AG09309 (cell line): Measurements from ENCODE around the gene BLM.

ENCODE experiments used
- DNase-seq: peaks from one replicate; pipeline ENCODE4 v3.0.0-alpha.2; 2010; ENCODE audit warnings: low read depth
- H3K4me3 ChIP-seq: 2 replicates; pipeline ENCODE4 v1.5.1; 2011; ENCODE audit warnings: mild to moderate bottlenecking, low read depth, low read length, moderate library complexity; ENCODE audit not compliant: control insufficient read depth
- TF ChIP-seq, protein P1 (sequence below): IDR thresholded peaks from 2 replicates; pipeline ENCODE4 v1.5.1; 2011; ENCODE audit warnings: mild to moderate bottlenecking, low read depth, low read length, inconsistent platforms; ENCODE audit not compliant: insufficient read depth, control insufficient read depth; ENCODE audit errors: missing control alignments

BLM gene

DNA sequence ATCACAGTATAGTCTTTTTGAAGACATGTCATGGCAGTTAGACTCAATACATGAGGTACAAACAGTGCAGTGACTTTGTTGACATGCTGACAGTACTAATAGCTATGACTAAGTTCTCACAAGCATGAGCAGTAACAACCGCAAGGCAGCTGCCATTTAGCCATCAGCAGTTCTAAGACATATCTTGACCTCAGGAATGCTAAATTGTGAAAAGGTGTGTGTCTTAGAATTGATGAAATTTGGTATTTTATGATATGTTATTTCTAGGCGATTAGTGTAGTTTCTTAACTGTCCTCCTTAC lies 90.6 kb downstream of the BLM start:
- TF ChIP-seq, protein P1, sequence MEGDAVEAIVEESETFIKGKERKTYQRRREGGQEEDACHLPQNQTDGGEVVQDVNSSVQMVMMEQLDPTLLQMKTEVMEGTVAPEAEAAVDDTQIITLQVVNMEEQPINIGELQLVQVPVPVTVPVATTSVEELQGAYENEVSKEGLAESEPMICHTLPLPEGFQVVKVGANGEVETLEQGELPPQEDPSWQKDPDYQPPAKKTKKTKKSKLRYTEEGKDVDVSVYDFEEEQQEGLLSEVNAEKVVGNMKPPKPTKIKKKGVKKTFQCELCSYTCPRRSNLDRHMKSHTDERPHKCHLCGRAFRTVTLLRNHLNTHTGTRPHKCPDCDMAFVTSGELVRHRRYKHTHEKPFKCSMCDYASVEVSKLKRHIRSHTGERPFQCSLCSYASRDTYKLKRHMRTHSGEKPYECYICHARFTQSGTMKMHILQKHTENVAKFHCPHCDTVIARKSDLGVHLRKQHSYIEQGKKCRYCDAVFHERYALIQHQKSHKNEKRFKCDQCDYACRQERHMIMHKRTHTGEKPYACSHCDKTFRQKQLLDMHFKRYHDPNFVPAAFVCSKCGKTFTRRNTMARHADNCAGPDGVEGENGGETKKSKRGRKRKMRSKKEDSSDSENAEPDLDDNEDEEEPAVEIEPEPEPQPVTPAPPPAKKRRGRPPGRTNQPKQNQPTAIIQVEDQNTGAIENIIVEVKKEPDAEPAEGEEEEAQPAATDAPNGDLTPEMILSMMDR, result no peak
- H3K4me3 ChIP-seq, result no peak overlapping the region
- no peak for DNase-seq

DNA sequence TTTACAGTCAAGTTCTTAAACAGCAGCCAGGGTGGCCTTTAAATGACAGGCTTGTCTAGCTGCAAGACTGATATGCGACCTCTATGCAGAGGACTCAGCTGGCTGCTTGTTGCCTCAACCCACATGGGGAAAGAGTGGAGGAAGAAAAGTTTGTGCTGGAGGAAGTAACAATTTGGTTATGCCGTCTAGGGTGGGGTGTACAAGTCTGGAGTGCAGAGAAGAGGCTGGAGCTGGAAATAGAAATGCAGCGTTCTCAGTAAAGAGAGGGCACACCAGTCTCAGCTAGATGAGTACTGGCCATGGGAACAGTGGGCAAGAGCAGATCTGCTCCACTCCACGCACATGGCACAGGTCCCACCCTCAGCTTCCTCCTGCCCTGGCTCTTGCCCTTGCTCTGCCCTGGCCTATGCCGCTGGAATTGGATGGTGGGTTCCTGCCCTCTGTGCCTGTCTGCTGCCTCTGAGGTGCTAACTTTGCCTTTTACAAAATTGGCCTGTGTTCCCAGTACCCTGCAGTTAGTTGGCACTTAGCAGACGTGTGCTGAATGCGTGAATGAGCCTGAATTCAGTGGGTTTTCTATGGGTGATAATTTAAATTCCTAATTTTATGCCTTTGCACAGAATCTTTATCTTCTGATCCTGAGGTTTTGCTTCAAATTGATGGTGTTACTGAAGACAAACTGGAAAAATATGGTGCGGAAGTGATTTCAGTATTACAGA lies 91.5 kb downstream of the BLM start:
- no peak overlapping the region for H3K4me3 ChIP-seq
- no peak for DNase-seq
- TF ChIP-seq, protein P1, result no peak

GRCh38 chr15:90809536-90809935 lies 92.4 kb downstream of the BLM start:
- no peak for DNase-seq
- TF ChIP-seq, protein P1, result no peak
- no peak overlapping the region for H3K4me3 ChIP-seq

DNA sequence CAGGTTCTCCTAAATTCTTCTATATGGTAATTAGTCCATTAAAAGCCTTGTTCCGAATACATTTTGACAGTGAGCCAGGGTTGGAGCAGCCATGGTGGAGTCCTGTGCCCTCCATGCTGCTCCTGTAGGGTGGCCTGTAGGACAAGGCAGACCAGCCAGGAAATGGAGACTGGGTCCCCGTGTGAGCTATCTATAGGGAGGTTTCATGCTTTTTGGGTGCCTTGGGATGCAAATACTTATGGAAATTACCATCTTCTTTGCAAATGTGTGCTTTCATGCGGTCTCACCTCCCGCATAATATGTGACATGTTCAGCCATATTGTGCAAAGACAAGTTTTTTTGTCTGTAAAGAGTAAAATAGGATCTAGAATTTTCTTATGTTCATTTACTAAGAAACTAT lies 93.2 kb downstream of the BLM start:
- DNase-seq, result no peak
- TF ChIP-seq, protein P1, result no peak
- H3K4me3 ChIP-seq, result no peak overlapping the region

DNA sequence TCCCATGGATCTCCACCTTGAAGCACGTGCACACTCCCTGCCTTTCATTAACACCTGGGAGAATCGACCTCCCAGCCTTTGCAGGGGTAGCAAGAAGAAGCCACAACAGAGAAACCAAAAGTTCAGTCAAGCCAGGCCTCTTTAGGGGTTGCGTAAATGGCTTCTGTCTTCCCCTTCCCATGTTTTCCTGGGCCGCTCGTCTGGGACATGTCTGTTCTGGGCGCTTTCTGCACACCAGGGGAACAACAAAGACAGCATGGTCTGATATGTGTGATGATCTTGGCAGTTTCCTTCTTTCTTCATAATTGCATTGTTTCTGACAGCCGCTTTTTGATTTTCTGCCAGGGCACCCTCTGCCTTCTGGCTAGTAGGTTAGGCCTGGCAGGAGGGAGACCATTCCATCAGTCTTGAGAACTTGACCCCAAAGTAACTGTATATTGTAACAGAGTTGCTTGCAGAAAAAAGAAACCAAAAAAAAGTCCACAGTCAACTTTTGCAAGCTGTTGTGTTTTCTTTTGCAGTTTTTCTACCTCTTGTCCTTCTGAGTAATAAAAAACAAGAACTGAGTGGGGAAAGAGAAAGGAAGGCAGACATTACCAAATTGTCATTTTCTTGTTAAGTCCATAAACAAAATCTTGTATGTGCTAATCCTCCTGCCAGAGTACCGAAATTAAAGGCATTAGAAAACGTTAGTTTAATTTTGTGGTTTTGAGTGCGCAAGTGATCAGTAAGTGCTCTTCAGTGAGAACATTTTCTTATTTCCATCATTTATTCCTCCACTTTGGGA lies 95.2 kb downstream of the BLM start:
- no peak overlapping the region for H3K4me3 ChIP-seq
- TF ChIP-seq, protein P1, result no peak
- DNase-seq, result no peak

DNA sequence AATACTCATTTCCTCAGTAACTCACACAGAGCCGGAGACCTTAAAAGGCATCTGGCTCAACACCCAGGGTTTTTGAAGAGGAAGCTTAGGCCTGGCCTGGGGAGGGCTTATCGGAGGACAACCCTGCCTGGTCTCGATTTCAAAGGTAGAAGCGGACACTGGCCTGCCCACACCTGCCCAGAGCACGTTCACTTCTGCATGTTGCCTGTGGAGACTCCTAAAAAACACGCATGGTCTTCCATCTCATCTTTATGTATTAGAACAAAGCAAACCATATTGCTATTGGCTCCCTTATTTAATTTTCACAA lies 95.8 kb downstream of the BLM start:
- DNase-seq, result no peak
- H3K4me3 ChIP-seq, result no peak overlapping the region
- TF ChIP-seq, protein P1, result no peak
